Stimulated activated CD8-positive, alpha-beta memory T cell treated with anti-CD3 and anti-CD28 coated beads, Interleukin-2, amount 100 ng/mL, for 1 hour (primary cell): ENCODE data around the gene ACACA.

ENCODE experiments used
- DNase-seq, 2 donors: peaks; one replicate each; pipeline ENCODE4 v3.0.0-alpha.2; 2020; ENCODE audit warnings: low read depth in 2 of 2

Gene ACACA

GRCh38 chr17:37292429-37293139, 114.1 kb downstream of the ACACA start:
- DNase-seq, result no peak

- DNase-seq, result no peak
Measured at GRCh38 chr17:37291351-37291750, 115.3 kb downstream of the ACACA start.

DNA sequence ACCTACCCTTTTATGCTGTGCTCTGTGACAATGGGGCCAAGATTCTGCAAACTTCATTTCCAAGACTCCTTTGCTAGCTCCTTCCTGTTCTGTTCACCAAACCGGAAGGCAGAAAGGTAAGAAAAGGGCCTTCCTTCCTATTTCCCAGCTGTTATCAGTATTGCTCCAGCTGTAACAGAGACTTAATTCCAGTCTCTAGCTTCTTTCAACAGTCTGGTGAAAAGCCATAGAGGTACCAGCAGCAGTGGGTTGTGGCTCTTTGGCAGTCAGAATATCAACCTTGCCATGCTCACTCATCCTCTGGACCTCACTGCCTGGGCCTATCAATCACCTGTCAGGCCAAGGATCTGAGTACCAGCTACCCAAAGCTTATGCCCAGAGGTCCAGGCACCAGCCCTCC, 120.2 kb downstream of the ACACA start:
- no peak for DNase-seq

DNA sequence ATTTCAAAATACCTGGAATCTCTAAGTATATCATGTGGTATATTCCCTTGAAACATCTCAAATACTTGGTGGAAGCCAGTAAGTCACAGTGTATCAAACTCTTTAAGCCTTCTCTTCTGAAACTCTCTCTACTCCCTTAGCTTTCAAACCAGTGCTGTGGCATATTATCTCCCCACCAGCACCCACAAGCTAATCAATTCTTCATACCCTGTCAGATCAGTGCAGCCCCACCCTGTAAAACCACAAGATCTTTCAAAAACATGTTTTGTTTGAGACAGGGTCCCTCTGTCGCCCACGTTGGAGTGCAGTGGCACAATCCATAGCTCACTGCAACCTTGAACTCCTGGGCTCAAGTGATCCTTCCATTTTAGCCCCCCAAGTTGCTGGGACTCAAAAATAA, 122.4 kb downstream of the ACACA start:
- no peak for DNase-seq

DNA sequence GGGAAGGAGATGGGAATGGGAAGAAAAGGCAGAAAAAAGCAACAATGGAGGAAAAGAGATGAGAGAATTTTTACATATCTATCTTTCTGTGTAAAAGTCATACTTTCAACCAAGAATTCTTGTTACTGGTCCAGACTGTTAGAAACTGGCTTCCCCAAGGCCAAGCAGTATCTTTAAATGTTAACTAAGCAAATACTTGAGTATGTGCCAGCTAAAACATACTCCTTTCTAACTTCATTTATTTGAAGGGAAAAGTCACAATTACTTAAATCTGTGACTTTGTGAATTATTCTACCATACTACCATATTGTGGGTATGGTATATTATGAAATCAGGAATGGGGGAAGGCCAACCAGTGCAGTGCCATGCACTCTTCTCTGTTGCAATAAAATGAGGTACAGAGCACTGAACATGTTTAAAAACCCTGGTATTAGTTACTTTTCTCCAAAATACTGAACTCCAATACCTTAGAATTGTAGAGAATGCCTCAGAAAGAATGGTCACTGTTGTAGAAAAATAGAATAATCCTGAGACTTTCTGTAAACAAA, 123.1 kb downstream of the ACACA start:
- DNase-seq, result no peak

- DNase-seq, result no peak
Measured at GRCh38 chr17:37280841-37281240, 125.8 kb downstream of the ACACA start.

DNA sequence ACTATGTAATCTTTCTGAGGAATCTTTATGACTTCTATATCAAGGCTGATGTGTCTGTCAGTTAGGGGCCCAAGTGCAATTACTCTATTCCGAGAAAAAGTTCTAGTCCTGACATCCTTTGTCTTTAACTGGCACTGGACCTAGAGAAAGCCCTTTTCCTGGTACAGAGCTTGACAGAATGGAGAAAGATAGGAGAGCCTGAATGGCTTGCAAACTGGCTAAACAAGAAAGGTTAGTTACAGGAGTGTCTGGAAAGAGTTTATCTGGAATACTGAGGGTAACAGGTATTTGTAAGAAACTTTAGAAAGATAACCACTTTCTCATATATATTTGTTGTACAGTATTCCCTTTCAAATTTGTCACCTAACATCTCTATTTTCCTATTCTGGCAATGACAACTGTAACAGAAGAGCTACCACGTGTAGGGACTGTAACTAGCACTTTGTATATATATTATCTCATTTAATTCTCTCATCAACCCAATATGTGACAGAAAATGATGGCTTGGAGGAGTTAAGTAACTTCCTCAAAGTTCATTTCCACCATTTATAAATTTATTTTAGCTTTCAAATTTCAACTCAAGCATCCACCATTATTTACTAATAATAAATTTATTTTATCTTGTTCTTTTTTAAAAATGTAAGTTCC, 128.3 kb downstream of the ACACA start:
- DNase-seq, result no peak

- no peak for DNase-seq
Measured at GRCh38 chr17:37276475-37276874, 130.2 kb downstream of the ACACA start.

- no peak for DNase-seq
Measured at GRCh38 chr17:37274461-37274860, 132.2 kb downstream of the ACACA start.

DNA sequence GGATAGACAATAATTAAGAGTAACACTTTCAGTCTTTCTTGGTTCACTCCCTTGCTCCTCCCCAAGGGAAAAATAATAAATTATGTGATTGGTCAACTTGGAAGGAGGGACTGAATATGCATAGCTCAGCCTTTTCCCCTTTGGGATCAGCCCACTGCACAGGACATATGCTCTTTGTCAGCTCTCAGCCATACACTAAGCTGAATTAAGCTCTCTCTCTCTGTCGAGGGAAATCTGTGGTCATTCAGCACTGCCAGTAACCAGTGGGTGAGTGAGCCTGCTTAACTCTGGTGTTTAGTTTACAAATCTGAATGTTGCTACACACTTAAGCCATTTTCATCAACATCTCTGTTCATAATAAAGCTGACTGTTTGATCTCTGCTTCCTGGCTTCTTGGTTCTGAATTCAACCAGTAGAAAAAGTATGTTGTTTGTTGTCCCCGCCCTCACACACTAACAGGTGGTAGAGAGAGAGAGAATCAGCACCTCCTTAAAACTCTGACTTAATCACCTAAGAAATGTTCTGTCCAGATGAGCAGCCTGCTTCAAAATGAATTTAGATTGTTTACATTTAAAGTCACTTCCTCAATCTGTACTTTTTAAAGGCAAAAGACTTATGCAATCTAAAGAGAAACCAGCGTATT, 133.1 kb downstream of the ACACA start:
- no peak for DNase-seq

DNA sequence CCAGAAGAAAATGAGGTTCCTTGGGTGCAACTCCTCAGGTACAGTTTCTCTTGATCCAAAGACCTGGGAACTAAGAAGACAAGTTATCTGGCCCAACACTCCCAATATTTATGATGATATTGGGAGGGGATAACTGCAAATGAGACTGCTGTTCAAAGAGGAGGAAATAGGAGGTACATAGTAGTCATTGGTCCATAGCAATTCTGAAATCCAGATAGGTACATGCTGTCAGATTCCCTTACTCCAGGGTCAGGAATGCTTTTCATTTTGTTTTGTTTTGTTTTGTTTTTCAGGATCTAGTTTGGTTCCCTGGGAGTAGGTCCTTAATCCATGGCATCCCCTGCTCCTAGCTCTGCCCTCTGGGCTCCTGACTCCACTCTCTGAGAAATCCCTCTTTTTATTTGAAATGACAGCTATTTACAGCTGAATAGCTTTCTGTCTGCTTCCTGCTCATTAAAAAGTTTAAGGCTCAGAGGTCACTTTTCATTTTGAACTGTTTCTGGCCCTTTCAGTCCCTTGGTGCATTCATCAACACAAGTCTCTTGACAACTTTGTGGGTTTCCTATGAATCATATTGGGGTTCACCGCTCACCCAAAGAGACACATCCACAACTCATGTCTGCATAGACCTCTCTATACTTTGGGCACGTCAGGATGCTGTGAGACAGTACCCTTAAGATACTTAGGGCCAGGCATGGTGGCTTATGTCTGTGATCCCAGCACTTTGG, 141.0 kb downstream of the ACACA start:
- DNase-seq, result no peak

DNA sequence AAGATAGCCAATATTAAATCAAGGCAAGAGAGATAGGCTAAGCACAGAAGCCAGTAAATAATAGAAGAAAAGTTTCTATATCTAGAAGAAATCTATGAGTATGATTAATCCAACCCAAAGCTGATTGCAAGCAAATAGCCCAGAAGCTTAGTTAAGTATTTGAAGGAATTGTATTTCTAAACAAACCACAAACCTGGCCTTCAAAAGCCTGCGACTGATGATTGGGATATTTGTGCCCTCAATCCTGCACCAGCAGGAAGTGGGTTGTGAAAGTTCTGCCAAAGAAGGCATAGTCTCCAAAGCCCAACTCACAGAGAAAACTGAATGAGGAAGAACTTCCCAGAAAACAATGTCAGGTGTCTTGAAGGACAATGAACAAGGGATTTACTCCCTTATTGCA, 145.3 kb downstream of the ACACA start:
- no peak for DNase-seq

DNA sequence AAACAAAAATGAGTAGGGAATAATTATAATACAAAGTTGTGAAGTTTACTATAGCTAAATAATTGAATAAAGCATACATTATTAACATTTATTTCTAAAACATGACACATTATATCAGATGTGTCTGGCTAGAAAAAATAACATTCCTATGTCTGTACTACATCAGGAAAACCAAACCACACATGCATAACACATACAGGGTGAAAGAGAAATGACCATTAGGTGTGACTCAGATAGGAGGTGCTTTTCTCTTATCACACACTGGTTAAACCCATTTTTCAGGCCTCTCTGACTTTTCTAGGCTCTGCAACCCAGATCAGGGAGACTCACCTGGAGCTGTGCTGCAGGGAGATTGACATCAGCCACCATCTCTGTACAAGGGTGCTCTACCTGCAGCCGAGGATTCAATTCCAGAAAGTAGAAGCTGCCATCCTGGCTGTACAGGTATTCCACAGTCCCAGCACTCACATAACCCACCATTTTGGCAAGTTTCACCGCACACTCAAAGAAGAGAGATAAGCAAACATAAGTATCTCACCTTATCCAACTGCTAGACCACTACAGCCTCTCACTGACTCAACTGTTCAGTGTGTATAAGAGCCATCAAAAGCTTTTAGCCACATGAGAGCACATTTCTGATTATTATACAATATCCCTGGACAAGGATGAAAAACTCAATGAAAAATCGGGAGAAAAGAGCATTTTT, 147.5 kb downstream of the ACACA start:
- no peak for DNase-seq

DNA sequence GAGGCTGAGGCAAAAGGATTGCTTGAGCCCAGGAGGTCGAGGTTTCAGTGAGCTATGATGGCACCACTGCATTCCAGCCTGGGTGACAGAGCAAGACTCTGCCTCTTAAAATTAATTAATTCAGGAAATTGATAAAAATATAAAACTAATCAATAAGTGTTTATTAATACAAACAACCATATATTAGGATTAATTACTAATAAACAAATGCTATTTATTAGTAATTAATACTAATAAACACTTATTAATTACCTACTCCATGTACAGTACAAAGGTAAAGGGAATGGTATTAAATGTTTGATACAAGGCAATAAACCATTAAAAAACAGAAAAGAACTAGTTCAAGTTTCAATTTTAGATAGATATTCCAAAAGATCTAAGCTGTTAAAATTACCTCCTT, 150.0 kb downstream of the ACACA start:
- DNase-seq, result no peak

DNA sequence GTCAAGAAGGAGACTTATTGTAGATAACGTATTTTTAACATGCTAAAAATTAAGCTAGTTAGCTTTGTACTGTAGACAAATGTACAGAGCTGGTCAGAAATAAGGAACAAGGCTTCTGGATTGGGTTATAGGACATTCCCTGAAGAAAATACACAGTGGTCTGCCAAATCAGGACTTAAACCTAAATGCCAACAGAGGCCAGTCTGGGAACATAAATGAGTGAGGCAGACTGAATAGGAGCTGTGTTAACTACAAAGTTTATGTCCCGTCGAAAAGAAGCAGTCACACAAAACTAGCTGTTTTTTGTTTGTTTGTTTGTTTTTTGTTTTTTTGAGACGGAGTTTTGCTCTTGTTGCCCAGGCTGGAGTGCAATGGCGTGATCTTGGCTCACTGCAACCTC, 151.2 kb downstream of the ACACA start:
- DNase-seq, result no peak

- no peak for DNase-seq
Measured at GRCh38 chr17:37247825-37248224, 158.8 kb downstream of the ACACA start.

- no peak for DNase-seq
Measured at GRCh38 chr17:37246085-37246484, 160.6 kb downstream of the ACACA start.

DNA sequence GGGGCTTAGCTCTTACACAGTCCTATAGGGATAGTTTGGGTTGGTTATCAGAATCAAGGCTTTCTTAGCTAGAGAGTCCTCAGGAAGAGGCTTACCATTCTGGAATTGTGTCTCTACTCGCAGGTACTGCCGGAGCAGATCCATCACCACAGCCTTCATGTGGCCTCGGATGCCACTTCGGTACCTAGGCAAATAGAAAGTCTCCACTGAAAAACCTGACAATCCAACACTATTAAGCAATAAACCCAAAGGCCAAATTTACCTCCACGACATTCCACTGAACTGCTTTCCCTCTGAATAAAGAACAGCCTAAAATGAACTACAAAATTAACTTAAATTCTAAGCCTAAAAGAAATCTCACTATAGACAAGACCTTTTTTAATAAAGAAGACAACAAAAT, 166.3 kb downstream of the ACACA start:
- no peak for DNase-seq

DNA sequence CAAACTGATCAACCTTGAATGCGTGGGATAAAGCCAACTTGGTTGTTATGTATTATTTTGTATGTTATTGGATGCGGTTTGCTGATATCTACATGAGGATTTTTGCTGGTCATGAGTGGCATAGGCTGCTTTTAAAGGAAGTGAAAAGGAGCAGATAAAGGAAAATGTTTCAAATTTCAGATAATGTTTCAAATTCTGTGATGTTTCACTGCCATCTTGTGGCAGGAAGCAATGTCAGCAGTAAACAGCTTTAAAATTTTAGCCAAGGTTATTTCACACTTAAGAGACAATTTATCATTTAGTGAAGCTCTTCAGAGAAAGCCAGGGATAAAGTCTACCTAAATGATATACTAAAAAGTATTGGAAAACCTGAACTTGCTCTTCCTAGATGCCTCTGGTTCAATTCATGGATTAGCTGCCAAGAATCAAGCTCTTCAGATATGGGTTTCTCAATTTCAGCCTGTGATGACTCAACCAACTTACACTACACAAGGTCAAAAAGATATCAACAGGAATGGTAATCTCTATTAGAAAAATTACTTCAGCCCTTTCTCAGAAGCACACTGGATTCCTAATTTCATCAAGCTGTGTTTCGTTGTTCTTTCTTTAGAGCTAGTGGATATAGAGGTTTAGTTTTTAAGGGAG, 166.8 kb downstream of the ACACA start:
- DNase-seq, result no peak

- DNase-seq, result no peak
Measured at GRCh38 chr17:37234106-37234505, 172.5 kb downstream of the ACACA start.

GRCh38 chr17:37233036-37233435, 173.6 kb downstream of the ACACA start:
- DNase-seq, result no peak
